Stomach (tissue), 9 donors: ENCODE measurements around the gene IL16. TPM values are rescaled to one million over a fixed set of nuclear protein-coding genes. Genes with fewer than 3 reads are reported as not detected.

Experiments used
- DNase-seq, 2 donors: peaks; one replicate each; pipeline versions ENCODE4 v3.0.0 to v3.0.0-alpha.2; 2013 to 2019
- H3K27ac ChIP-seq, 5 donors: fragments of 200-600 bp in 4 of 5; sonication (generic) in 4 of 5; one replicate each; pipeline ENCODE4 v1.5.1; 2013 to 2019; ENCODE audit warnings: mild to moderate bottlenecking in 1 of 5, moderate library complexity in 1 of 5
- H3K27me3 ChIP-seq, 3 donors: fragments of 200-600 bp; sonication (generic); one replicate each; pipeline ENCODE4 v1.5.1; 2017 to 2019; ENCODE audit warnings: mixed run types in 1 of 3
- H3K36me3 ChIP-seq, 4 donors: fragments of 200-600 bp; sonication (generic); 1 replicate in 3 of 4; 2 replicates in 1 of 4; pipeline ENCODE4 v1.5.1; 2016 to 2019
- H3K4me1 ChIP-seq, 4 donors: fragments of 200-600 bp; sonication (generic); one replicate each; pipeline ENCODE4 v1.5.1; 2016 to 2019
- H3K4me3 ChIP-seq, 4 donors: fragments of 200-600 bp; sonication (generic) in 3 of 4; one replicate each; pipeline ENCODE4 v1.5.1; 2016 to 2019; ENCODE audit warnings: mild to moderate bottlenecking in 1 of 4
- H3K9me3 ChIP-seq, 4 donors: fragments of 200-600 bp; sonication (generic); one replicate each; pipeline ENCODE4 v1.5.1; 2016 to 2019
- EP300 ChIP-seq: sonication (generic); formaldehyde crosslinking; IDR thresholded peaks from one replicate; pipeline ENCODE4 v1.6.1; 2017; ENCODE audit warnings: antibody characterized with exemption
- POLR2A ChIP-seq, 4 donors: fragments of 450-650 bp; IDR thresholded peaks; one replicate each; pipeline ENCODE4 v1.6.1; 2016; ENCODE audit warnings: antibody characterized with exemption in 4 of 4, control low read depth in 2 of 4, mild to moderate bottlenecking in 1 of 4, moderate library complexity in 1 of 4
- POLR2AphosphoS5 ChIP-seq, 3 donors: sonication (generic); formaldehyde crosslinking; IDR thresholded peaks; one replicate each; pipeline ENCODE4 v1.6.1; 2016; ENCODE audit warnings: antibody characterized with exemption in 3 of 3
- WGBS, 5 donors: extraction: QIAGEN DNeasy Blood & Tissue Kit in 3 of 5; methylation state at CpG; one replicate each; pipeline versions ENCODE4 v1.1.5 to v1.1.7; 2013 to 2018; 5-methylcytosine and 5-hydroxymethylcytosine counted together
- intact Hi-C: fragments of 100-400 bp; cut with DNase I; formaldehyde crosslinking; loops from one replicate; pipeline ENCODE4 v1.15.1; 2023; ENCODE audit warnings: low total_unique reads
- polyA plus RNA-seq, 3 donors: library from polyadenylated mRNA; stranded (reverse); fragments of 200-250 nt; gene quantifications; one replicate each; pipeline ENCODE4 v1.2.3, GENCODE V29; 2013
- total RNA-seq, 5 donors: library from RNA; depleted of rRNA; stranded (reverse); fragments of >200 nt; gene quantifications; one replicate each; pipeline versions ENCODE4 v1.1.0 to v1.2.3, GENCODE V29; 2014 to 2016
- TF ChIP-seq, protein P1 (sequence below), 7 experiments: fragments of 450-650 bp in 4 of 7; fragments of 200-600 bp in 3 of 7; sonication (generic) in 3 of 7; IDR thresholded peaks; one replicate each; pipeline ENCODE4 v1.5.1; 2016 to 2019; ENCODE audit warnings: antibody characterized with exemption in 7 of 7, control low read depth in 2 of 7, mild to moderate bottlenecking in 1 of 7
- donor health status: healthy with polysubstance abuse.
- donor health status: Bipolar disorder and iron deficiency.
- donor health status: healthy.

Gene IL16
- total and polyA plus RNA-seq, 8 donors = 4.9 to 21.0 (median 8.7) TPM

- DNase-seq = no peak
- no peak overlapping the region for H3K27ac ChIP-seq
- no peaks in the 10 kb centered on the region for H3K27me3 ChIP-seq
- intact Hi-C loops = no loop called here
- H3K4me1 ChIP-seq = no peaks in the 10 kb centered on the region
- H3K9me3 ChIP-seq = no peaks in the 10 kb centered on the region
- no peak overlapping the region for H3K4me3 ChIP-seq
- 85 to 96% (median 88%) methylated on average over 3 of the region's 3 CpGs for whole genome bisulfite sequencing, 5 donors
- no peak for TF ChIP-seq POLR2AphosphoS5 (IDR thresholded peaks at IDR 0.05)
- no peak for TF ChIP-seq POLR2A (IDR thresholded peaks at IDR 0.05)
- TF ChIP-seq, protein P1, sequence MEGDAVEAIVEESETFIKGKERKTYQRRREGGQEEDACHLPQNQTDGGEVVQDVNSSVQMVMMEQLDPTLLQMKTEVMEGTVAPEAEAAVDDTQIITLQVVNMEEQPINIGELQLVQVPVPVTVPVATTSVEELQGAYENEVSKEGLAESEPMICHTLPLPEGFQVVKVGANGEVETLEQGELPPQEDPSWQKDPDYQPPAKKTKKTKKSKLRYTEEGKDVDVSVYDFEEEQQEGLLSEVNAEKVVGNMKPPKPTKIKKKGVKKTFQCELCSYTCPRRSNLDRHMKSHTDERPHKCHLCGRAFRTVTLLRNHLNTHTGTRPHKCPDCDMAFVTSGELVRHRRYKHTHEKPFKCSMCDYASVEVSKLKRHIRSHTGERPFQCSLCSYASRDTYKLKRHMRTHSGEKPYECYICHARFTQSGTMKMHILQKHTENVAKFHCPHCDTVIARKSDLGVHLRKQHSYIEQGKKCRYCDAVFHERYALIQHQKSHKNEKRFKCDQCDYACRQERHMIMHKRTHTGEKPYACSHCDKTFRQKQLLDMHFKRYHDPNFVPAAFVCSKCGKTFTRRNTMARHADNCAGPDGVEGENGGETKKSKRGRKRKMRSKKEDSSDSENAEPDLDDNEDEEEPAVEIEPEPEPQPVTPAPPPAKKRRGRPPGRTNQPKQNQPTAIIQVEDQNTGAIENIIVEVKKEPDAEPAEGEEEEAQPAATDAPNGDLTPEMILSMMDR (IDR thresholded peaks at IDR 0.05) = no peak
- TF ChIP-seq EP300 = no peak
- no peaks in the 10 kb centered on the region for H3K36me3 ChIP-seq
Measured at GRCh38 chr15:81222007-81222406, 25.3 kb downstream of the IL16 start.

GRCh38 chr15:81223346-81223971 lies 26.8 kb downstream of the IL16 start:
- WGBS, 5 donors = 57 to 76% (median 63%) methylated on average over 2 of the region's 2 CpGs
- Histone ChIP-seq H3K4me1 (no peaks in the 10 kb centered on the region), H3K4me3 (no peak overlapping the region), H3K27me3 (no peaks in the 10 kb centered on the region), H3K36me3 (no peaks in the 10 kb centered on the region), H3K9me3 (no peaks in the 10 kb centered on the region), H3K27ac (no peak overlapping the region)
- TF ChIP-seq, protein P1 (IDR thresholded peaks at IDR 0.05) = no peak
- no peak for DNase-seq
- intact Hi-C loops = no loop called here

DNA sequence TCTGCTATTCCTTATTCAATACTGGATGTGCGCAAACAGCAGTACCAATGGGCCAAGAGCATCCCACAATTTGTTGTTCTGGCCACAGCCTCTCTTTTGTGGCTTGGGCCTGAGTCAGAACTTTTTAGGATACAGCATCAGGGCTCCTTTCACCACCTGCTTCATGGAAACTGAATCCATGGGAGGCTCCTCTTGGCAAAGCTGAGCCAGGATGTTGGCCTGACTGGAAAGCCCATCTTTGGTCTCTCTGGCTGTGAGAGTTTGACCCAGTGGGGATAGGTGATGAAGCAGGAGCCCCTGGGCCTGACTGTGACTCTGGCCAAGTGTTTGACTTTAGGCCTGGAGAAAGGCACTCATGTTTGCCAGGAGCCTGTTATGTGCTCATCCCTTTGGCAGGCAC lies 27.6 kb downstream of the IL16 start:
- H3K27ac ChIP-seq = peak overlapping the region in 1 of 5 donors; percentile 3
- TF ChIP-seq POLR2A (IDR thresholded peaks at IDR 0.05) = no peak
- no peak for TF ChIP-seq POLR2AphosphoS5 (IDR thresholded peaks at IDR 0.05)
- TF ChIP-seq, protein P1 (IDR thresholded peaks at IDR 0.05) = no peak
- no peak for TF ChIP-seq EP300
- no peak overlapping the region for H3K4me3 ChIP-seq
- no peak for DNase-seq
- intact Hi-C loops = no loop called here
- H3K9me3 ChIP-seq = no peaks in the 10 kb centered on the region
- no peaks in the 10 kb centered on the region for H3K4me1 ChIP-seq
- no peaks in the 10 kb centered on the region for H3K36me3 ChIP-seq
- no peaks in the 10 kb centered on the region for H3K27me3 ChIP-seq
- 93 to 96% (median 95%) methylated on average over 1 of the region's 1 CpG for whole genome bisulfite sequencing, 5 donors

- no peak for TF ChIP-seq EP300
- TF ChIP-seq, protein P1 (IDR thresholded peaks at IDR 0.05) = no peak
- TF ChIP-seq POLR2AphosphoS5 (IDR thresholded peaks at IDR 0.05) = no peak
- TF ChIP-seq POLR2A (IDR thresholded peaks at IDR 0.05) = no peak
- Histone ChIP-seq H3K27me3 (no peaks in the 10 kb centered on the region), H3K36me3 (no peaks in the 10 kb centered on the region), H3K9me3 (no peaks in the 10 kb centered on the region), H3K27ac (peak overlapping the region in 3 of 5 donors; percentile 3 to 46 (median 18)), H3K4me1 (peaks cover 0 to 8% (median 0%) of the 10 kb centered on the region in 4 donors), H3K4me3 (no peak overlapping the region)
- intact Hi-C loops = no loop called here
- 75 to 89% (median 78%) methylated on average over 10 of the region's 10 CpGs for WGBS, 5 donors
- peak in 1 of 2 donors; percentile 16 for DNase-seq
Measured at GRCh38 chr15:81225161-81225671, 28.5 kb downstream of the IL16 start.
